NCI-H1436 (cell line): ENCODE measurements around the gene GEMIN5.

Experiments used
- DNase-seq: peaks from one replicate; lab custom pipeline; 2025; lab: John Stamatoyannopoulos, UW

The GEMIN5 gene

DNA sequence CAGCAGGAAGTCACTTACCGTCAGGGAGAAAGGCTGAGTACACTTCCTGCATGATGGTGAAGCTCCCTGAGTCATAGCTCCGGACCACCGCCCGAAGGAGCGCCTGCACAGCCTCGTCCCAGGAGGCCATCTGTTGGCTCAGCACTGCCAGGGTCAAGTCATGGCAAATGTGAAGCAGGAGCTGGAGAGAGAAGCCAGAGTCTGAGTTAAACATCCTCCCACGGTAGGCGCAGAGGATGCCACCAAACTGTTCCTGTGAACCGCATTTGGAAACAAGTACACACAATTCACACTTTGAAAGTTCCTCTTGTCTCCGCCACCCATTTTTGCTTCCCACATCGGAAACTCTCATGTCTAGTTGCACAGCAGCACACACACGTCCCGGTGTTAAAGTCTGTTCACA is 45.6 kb downstream of the GEMIN5 start:
- no peak for DNase-seq

DNA sequence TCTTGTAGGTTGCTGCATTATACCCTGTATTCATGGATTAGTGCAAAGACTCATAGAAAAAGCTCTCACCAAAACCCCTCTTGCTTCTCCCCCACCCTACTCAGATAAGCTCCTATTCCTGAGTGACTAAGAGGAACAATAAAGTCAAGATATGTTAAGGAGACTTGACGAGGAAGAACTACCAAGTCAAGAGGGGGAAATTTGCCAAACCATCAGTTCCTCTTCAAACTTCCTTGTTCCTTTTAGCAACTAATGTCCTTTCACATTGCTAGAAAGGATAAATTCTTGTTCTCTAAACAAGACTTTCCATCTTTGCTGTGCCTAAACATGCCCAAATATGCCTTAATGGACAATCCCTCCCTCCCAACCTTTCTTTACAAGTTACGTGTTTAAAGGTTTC is 52.6 kb downstream of the GEMIN5 start:
- no peak for DNase-seq

DNA sequence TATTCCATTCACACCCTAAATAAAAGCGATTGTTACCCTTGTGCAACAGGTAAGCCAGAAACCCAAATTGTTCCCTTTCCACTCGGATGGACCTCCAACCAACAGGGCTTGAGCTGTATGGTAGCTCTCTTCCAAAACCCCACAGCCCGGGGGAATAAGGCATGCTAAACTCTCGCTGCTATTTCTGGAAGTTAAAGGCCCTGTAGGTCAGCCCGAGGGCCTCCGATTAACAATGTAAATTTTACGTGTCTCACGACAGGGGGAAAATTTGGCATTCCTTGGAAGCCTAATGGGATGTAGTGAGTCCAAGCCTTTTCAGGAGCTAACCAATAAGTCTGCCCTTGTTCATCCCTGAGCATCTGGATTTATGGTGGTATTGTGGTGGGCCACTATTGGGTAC is 53.6 kb downstream of the GEMIN5 start:
- no peak for DNase-seq

DNA sequence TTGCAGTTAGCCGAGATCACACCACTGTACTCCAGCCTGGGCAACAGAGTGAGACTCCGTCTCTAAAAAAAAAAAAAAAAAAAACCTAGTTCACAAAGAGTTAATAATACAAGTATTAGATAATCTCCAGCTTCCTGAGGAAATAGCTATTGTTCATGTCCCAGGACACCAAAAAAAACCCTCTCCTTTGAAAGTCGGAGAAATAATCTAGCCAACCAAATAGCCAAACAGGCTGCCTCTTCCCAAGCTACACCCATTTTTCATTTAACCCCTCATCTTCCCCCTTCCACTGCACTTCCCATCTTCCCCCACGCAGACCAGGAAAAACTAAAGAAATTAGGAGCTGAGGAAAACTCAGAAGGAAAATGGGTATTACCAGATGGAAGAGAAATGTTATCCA is 56.0 kb downstream of the GEMIN5 start:
- DNase-seq, result no peak

DNA sequence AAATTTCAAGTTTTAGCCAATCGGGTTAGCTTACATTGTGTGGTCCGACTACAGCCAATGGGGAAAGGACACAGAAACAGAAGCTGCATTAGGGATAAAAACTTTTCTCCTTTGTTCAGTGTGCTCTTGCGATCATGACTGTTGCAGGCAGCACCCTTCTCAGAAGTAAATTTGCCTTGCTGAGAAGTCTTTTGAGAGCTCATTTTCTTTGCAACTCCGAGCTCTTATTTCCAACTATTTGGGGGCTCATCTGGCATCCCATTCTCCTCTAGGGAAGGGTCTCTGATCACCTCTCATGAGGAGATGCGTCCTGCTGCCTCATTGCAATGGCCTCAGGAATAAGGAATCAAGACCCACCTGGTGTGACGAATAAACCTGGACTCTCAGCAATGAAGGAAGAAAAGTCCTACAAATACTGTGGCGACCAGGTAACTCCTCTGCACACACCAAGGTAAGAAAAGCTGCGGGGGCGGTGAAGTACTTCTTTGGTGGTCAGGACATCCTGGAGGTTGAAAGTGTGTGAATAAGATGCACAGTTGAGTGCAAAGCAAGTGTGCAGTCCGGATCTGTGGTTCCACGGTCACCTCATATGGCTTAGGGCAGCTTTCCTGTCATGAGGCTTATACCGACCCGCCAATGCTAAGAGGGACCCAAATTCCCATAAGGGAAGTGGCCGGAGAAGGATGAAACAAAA is 59.2 kb downstream of the GEMIN5 start:
- DNase-seq, result no peak

DNA sequence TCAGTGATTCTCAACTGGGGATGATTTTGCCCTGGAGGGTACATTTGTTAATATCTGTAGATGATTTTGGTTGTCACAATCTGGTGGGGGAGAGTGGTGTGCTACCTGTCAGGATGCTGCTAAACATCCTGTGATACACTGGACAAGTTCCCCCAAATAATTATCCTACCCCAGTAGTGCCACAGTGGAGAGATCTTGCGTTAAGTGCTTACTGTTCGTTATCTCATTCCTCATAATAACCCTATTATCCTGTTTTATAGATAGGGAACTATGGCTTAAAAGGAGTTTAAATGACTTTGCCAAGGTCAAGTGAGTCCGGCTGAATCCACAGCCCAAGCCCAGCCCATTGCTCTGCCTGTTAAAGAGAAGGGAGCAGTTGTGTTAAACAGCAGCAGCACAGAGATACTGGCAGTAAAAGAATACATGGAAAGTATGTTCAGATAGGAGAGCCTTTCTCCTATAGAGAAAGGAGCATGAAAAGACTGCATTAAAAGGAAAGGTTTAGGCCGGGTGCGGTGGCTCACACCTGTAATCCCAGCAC is 64.2 kb downstream of the GEMIN5 start:
- DNase-seq, result no peak

DNA sequence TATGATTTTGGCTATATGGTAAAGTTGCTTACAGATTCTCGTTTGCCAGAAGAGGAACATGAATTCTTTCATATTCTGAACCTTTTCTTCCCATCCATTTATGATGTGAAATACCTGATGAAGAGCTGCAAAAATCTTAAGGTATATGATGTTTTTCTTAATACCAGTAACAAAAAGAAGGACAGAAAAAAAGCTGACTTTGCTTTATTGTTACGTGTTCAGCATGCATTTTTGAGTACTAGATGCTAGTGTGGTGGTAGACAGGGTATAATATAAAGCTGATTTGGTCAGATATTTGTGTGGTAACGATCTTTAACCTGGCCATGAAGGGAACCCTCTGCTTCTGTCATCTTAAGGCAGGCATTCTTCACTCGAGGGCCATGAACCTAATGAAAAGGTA is 66.3 kb downstream of the GEMIN5 start:
- no peak for DNase-seq

DNA sequence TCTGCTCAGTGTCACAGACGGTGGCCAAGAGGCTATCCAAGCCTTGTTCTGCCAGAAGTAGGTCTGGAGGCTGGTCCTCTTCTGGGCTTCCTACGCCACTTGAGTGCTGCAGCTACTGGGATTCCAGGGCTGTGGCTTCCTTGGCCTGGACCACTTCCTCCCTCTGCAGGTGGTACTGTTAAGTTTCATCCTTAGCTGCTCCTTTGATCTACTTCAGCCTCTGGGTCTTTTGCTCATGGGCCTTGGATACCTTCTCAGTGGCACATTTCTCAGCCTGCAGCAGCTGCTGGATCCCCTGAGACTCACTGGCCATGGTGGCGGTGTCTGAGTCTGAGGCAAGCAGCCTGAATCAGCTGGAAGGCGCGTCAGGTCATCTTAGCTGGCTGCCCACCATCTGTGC is 69.3 kb downstream of the GEMIN5 start:
- no peak for DNase-seq

DNA sequence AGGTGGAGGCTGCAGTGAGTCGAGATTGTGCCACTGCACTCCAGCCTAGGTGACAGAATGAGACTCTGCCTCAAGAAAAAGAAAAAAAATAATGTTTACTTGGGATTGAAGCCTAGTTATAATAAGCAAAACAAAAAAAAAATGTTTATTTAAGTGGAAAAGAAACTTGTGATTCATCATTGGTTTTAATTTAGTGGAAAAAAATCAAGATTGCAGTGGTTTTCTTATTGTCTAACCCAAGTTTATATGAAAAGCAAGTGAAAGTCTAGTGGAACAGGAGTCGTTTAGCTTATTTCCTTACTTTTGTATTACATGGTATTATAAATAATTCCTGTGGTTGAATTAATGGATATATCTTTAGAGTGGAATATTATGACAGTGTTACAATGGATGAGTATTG is 71.2 kb downstream of the GEMIN5 start:
- no peak for DNase-seq

DNA sequence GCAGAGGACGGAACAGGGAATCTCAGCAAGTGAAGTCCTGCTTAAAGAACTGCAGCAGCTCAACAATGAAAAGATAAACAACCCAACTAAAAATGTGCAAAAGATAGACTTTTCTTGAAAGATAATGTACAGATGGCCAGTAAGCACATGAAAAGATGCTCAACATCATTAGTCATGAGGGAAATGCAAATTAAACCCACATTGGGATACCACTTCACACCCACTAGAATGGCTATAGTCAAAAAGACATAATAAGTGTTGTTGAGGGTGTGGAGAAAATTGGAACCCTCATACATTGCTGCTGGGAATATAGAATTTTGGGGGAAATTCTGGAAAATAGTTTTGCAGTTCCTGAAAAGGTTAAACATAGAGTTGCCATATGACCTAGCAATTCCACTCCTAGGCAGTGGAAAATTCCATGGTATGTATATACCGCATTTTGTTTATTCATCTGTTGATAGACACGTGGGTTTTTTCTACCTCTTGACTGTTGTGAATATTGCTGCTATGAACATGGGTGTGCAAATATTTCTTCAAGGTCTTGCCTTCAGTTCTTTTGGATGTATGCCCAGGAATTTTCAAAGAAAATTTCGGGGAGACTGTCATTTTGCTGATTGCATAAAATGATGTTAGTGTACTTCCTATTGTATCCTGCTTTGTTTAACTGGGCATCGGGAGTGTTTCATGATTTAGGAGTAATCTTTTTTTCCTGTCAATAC is 72.4 kb downstream of the GEMIN5 start:
- no peak for DNase-seq

DNA sequence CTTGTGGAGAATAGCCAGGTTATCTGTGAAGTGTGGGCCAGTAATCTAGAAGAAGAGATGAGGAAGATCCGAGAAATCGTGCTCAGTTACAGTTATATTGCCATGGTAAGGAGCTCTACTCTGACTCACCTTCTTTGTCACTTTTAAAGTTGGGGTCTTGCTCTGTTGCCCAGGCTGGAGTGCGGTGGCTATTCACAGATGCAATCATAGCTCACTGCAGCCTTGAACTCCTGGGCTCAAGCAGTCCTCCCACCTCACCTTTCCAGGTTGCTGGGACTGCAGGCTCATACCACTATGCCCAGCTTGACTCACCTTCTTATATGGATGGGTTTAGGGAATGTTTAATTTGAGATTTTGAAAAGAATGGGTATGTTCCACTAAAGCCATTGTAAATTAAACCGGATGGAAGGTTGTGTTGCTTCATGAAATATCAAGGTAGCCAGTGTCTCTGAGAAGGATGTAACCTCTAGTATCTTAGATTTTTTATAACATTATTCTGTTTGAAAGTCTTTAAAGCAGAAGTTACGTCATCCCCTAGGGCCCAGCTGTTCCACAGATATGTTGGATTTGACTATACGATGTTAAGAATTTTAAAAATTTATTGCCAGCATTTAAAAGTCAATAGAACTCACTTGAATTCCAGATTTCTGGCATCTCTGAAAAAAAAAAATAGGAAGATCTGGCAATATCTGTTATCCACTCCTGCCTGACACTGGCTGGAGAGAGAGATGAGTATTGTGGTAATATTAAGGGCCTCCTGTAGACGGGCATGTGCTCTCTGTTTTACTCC is 74.5 kb downstream of the GEMIN5 start:
- no peak for DNase-seq

DNA sequence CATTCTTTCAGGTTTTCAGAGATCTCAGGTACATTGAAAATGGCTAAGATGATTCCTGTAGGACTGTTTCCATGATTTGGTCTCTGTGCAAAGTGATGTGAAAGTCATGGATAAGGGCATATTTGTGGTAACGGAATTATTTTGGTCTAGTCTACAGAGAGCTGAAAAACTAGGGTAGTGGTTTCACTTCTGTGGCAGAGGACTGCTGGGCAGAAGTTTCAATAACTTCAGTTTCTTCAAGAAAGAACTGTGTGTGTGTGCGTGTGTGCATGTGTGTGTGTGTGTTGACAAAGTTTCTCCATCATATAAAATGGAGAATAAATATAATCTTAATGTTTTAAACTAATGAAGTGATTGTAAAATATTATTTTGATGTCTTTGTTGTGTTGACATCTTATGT is 75.2 kb downstream of the GEMIN5 start:
- no peak for DNase-seq

DNA sequence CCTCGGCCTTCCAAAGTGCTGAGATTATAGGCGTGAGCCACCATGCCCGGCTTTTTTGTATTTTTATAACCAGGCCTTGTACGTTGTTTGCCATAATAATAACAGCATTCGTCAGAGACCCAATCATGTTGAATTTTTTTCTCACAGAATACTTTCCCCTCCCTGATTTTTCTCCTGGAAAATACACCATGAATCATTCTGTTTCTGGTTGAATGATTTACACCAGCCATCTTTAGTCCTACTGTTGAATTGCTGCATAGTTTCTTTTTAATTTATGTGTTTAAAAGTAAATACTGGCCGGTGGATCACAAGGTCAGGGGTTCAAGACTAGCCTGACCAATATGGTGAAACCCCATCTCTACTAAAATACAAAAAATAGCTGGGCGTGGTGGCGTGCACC is 76.1 kb downstream of the GEMIN5 start:
- DNase-seq, result no peak

DNA sequence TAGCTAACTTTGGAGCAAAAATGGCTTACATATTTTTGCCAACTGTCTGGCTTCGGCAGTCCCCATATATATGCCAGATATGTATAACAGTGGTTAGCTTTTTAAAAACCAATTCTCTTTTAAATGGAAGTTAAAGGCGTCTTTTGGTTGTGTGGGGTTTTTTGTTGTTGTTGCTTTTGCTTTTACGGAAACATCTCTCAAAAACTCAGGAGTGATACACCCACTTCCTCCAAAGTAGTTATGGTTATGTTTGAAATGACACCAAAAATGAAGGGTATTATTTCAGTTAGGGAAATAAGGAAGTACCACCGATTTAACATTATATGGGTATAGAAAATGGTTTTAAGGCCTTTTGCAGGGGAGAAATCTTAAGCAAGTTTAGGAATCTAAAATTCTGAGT is 77.2 kb downstream of the GEMIN5 start:
- DNase-seq, result no peak

DNA sequence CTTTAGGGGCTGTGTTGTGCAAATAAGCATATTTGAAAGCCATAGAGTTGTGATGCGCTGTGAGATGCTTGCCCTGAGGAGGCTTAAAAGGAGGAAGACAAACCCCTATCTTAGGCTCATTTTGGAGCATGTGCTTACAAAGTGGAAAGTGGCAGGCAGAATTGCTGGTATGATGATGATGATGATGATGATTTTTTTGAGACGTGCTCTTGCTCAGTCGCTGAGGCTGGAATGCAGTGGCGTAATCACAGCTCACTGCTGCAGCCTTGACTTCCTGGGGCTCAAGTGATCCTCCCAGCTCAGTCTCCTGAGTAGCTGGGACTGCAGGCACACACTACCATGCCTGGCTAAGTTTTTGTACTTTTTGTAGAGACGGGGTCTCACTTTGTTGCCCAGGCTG is 77.9 kb downstream of the GEMIN5 start:
- no peak for DNase-seq

DNA sequence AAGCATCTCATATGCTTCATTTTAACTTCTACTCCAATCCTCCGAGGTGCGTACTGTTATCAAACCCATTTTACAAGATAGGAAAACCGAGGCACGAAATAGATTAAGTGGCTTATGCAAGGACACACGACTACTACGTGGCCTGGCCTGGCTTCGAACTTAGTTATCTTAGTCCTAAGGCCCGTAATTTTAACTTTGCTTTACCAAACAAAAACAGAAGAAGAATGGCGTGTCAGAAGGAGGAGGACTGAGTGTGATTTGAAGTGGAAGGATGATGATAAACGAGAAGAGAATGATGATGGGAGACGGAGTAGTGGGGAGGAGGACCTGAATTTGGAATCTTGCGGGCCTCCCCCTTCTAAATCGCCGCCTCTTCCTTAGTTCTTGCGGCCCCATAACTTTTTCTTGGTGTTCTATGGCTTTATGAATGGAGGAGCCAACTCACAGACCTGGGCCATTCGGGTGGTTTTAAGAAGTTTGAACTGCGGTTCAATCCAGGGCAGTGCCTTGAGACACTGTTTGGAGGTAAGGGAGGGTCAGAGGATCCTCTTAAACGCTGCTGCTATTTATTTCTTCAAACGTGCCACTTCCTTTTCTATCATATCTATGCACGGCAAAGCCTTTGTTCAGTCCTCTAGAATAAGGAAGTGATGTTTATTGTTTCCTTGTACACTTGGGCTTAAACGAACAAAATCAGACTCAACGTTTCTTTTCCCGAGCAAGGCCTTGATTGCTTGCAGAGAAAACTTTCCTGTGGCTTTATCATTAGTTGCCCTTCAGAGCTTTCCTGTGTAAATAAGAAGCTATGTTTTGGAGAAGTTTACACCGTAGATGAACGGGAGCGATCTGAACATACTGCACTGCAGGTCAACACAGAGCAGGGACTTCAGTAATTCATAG is 78.8 kb downstream of the GEMIN5 start:
- no peak for DNase-seq

DNA sequence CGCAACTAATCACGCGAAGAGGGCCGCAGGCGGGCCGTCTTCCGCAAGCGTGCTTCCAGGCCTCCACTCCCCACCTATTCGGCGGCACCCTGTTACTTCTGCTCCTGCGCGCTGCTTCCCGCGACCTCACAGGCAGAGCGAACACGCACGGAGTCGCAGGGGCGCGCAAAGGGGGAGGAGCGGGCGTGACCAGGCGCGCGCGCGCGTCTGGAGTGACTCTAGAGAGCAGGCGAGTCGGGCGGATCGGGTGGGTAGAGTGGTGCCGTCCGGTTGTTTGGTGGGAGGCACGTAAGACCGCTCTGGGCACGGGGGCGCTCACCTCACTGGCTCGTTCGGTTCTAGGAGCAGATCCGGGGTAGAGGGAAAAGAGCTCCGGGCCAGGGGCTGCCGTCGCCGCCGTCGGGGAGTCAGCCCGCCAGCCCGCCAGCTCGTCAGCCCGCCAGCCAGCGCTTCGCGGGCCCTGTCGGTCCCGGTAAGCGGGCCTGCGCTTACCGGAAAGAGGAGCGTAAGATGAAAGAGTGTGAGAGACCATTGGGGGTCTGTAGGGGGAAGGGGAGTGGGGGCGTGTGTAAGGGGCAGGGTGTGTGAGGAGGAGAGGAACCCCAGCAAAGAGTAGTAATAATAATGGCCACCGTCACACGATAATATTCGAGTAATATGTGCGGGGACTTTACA is 79.6 kb downstream of the GEMIN5 start, which contains the start of gene CNOT8:
TSS of gene CNOT8 (plus strand) at position 331 of the 675 bp plus-strand sequence. CDS start 4,652 bp downstream, outside the sequence.
- peak; percentile 97 for DNase-seq

DNA sequence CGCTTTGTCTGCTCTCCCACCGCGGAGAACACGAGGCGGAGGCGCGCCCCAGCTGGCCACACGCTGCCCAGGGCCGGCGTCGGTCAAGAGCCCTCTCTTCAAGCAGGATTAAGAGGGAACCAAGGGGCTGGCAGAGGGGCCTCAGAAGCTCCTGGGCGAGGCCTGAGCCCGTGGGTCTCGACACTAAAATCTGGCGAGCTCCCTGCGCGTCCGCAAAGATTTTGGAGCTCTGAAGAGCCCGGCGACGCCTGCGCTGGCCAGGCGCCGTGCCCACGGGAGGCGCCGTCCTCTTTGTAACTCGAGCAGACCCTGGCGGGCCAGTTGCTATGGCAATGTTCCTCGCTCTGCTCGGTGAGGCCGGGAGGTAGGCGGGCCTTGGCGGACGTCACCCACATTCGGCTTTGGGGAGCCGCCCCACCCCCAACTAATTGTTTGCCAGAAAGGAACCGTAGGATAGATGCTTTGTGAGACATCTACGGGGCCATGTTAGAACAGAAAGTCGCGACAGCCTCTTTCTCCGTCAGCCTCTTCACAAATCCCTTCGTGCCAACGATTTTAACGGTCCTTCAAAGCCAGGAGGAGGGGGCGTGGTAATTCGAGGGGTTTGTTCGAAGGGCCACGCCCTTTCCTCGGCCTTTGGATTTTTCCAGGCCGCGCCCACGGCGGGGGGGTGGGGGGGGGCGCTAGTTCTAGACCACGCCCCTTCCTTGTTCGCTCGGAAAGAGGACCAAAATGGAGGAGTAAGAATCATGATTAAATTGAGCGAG is 80.3 kb downstream of the GEMIN5 start:
- peak; percentile 97 for DNase-seq

DNA sequence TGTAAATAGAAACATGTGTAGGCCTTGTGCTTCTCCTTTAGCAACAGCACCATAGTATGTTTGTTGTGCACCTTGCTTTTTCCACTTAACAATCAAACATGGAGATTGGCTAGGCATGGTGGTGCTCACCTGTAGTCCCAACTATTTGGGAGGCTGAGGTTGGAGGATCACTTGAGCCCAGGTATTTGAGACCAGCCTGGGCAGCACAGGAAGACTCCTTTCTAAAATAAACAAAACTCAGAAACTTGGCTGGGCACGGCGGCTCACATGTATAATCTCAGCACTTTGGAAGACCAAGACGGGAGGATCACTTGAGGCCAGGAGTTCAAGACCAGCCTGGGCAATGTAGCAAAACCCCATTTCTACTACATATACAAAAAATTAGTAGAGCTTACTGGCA is 86.7 kb downstream of the GEMIN5 start:
- no peak for DNase-seq
